HepG2 (cell line): ENCODE measurements around the gene PXYLP1. TPM values are rescaled to one million over a fixed set of nuclear protein-coding genes. Genes with fewer than 3 reads are reported as not detected.

Experiments used
- ATF7-NPFF ChIP-seq: sonication (generic); formaldehyde crosslinking; IDR thresholded peaks from 2 replicates; pipeline ENCODE4 v1.8.1; 2023; ENCODE audit warnings: mild to moderate bottlenecking, low read depth, missing genetic modification reagents, moderate library complexity
- BHLHE40 ChIP-seq: IDR thresholded peaks from 2 replicates; pipeline ENCODE4 v1.6.1; 2011; ENCODE audit warnings: low read length, improper control_type of control experiment
- CBX5 ChIP-seq: sonication (generic); formaldehyde crosslinking; IDR thresholded peaks from 2 replicates; pipeline ENCODE4 v1.4.0; 2020; ENCODE audit warnings: missing genetic modification reagents, borderline replicate concordance
- FOSL2 ChIP-seq: sonication (generic); formaldehyde crosslinking; IDR thresholded peaks from 2 replicates; pipeline ENCODE4 v1.4.0; 2020; ENCODE audit warnings: missing genetic modification reagents
- HIVEP1 ChIP-seq: sonication (generic); formaldehyde crosslinking; IDR thresholded peaks from 2 replicates; pipeline ENCODE4 v1.4.0; 2020; ENCODE audit warnings: mild to moderate bottlenecking, missing genetic modification reagents
- KMT2B ChIP-seq: IDR thresholded peaks from 2 replicates; pipeline ENCODE4 v1.6.1; 2016; ENCODE audit warnings: missing genetic modification reagents, missing compliant biosample characterization
- NFE2L1 ChIP-seq: sonication (generic); formaldehyde crosslinking; IDR thresholded peaks from 2 replicates; pipeline ENCODE4 v1.4.0; 2020; ENCODE audit warnings: missing genetic modification reagents, mild to moderate bottlenecking, borderline replicate concordance
- NR2C2 ChIP-seq: sonication (generic); formaldehyde crosslinking; IDR thresholded peaks from 2 replicates; pipeline ENCODE4 v1.4.0; 2020; ENCODE audit warnings: missing genetic modification reagents, mild to moderate bottlenecking, moderate library complexity, borderline replicate concordance
- POGZ ChIP-seq: sonication (generic); formaldehyde crosslinking; IDR thresholded peaks from 2 replicates; pipeline ENCODE4 v1.4.0; 2020; ENCODE audit warnings: mild to moderate bottlenecking, missing genetic modification reagents
- RAD21 ChIP-seq: fragments of 450-650 bp; formaldehyde crosslinking; IDR thresholded peaks from 2 replicates; pipeline ENCODE4 v1.5.0; 2020; ENCODE audit warnings: mild to moderate bottlenecking
- RFXANK ChIP-seq: IDR thresholded peaks from 2 replicates; pipeline ENCODE4 v1.6.1; 2016
- ZFP37 ChIP-seq: sonication (generic); formaldehyde crosslinking; IDR thresholded peaks from 2 replicates; pipeline ENCODE4 v1.4.0; 2020; ENCODE audit warnings: missing genetic modification reagents, borderline replicate concordance
- ZNF136 ChIP-seq: sonication (generic); formaldehyde crosslinking; IDR thresholded peaks from 2 replicates; pipeline ENCODE4 v1.8.1; 2022; ENCODE audit warnings: low read depth, mild to moderate bottlenecking, moderate library complexity, missing genetic modification reagents
- ZNF138 ChIP-seq: sonication (generic); formaldehyde crosslinking; IDR thresholded peaks from 2 replicates; pipeline ENCODE4 v1.5.0; 2020; ENCODE audit warnings: mild to moderate bottlenecking, low read depth, missing genetic modification reagents
- ZNF230 ChIP-seq: sonication (generic); formaldehyde crosslinking; IDR thresholded peaks from 2 replicates; pipeline ENCODE4 v1.4.0; 2020; ENCODE audit warnings: mild to moderate bottlenecking, missing genetic modification reagents
- ZNF24 ChIP-seq: fragments of 450-650 bp; IDR thresholded peaks from 2 replicates; pipeline ENCODE4 v1.6.1; 2017; ENCODE audit warnings: antibody characterized with exemption, mild to moderate bottlenecking
- ZNF768 ChIP-seq: sonication (generic); formaldehyde crosslinking; IDR thresholded peaks from 2 replicates; pipeline ENCODE4 v1.4.0; 2020; ENCODE audit warnings: missing genetic modification reagents
- ZZZ3 ChIP-seq: sonication (generic); formaldehyde crosslinking; IDR thresholded peaks from 2 replicates; pipeline ENCODE4 v1.4.0; 2020; ENCODE audit warnings: missing genetic modification reagents, mild to moderate bottlenecking, borderline replicate concordance
- polyA plus RNA-seq, 8 experiments: library from polyadenylated mRNA; depleted of rRNA in 3 of 8; stranded (reverse) in 7 of 8; unstranded in 1 of 8; fragments of >200 nt; fragmentation: Illumina TruSeq in 4 of 8; extraction: Trizol in 4 of 8; gene quantifications; 2 replicates each; pipeline versions ENCODE4 v1.2.1 to v1.2.3, GENCODE V29; 2011 to 2016; ENCODE audit warnings: low read depth in 4 of 8, missing spikeins in 1 of 8, mixed read lengths in 1 of 8; ENCODE audit not compliant: insufficient read depth in 1 of 8
- total RNA-seq, 5 experiments: library from RNA; depleted of rRNA; stranded (reverse); fragments of >200 nt; fragmentation: Illumina TruSeq; extraction: Trizol; gene quantifications; 2 replicates each; pipeline ENCODE4 v1.2.3, GENCODE V29; 2016; ENCODE audit warnings: low read depth in 1 of 5
- TF ChIP-seq, protein P1 (sequence below): sonication (generic); formaldehyde crosslinking; IDR thresholded peaks from 2 replicates; pipeline ENCODE4 v1.5.1; 2020; ENCODE audit warnings: mild to moderate bottlenecking, missing genetic modification reagents, moderate library complexity
- TF ChIP-seq, protein P2 (sequence below): IDR thresholded peaks from 2 replicates; pipeline ENCODE4 v1.6.1; 2016; ENCODE audit warnings: missing genetic modification reagents, missing compliant biosample characterization
- TF ChIP-seq, protein P3 (sequence below): IDR thresholded peaks from 2 replicates; pipeline ENCODE4 v1.6.1; 2016; ENCODE audit warnings: missing compliant biosample characterization, missing genetic modification reagents, borderline replicate concordance
- TF ChIP-seq, protein P4 (sequence below): sonication (generic); formaldehyde crosslinking; IDR thresholded peaks from 2 replicates; pipeline ENCODE4 v1.4.0; 2020; ENCODE audit warnings: mild to moderate bottlenecking, missing genetic modification reagents
- TF ChIP-seq, protein P5 (sequence below): sonication (generic); formaldehyde crosslinking; IDR thresholded peaks from 2 replicates; pipeline ENCODE4 v1.4.0; 2020; ENCODE audit warnings: mild to moderate bottlenecking, missing genetic modification reagents

PXYLP1 gene
- total and polyA plus RNA-seq, 2 of the 13 experiments (the other 11 are each of a cell fraction or from before 2014, with no cell fraction given) = 4.9 to 8.1 TPM

DNA sequence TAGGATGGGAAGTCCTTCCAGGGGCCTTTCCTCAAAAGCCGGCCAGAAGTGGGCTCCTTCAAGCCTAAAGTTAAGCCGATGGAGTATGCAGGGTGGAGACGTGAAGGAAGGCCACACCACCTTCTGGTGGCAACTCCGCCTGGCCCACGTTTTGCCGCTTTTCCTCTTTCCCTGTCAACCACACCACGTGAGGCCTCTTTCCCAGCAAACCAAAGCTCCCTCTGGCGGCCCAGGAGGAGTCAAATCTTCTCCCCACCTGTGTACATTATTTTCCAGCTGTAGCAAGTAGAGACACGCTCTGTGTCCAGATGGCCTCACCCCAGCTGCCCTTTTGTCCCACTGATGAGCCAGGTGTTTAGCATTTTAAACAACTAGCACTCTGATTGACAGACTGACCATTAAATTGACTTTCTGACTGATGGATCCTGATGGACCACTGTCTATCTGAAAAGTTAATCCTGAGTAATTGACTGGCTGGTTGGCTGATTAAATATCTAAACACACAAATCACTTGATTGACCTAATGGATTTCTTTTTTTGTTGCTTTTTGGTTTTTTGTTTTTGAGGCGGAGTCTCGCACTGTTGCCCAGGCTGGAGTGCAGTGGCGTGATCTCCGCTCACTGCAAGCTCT is 77.1 kb downstream of the PXYLP1 start (continued):
- TF ChIP-seq, protein P1, sequence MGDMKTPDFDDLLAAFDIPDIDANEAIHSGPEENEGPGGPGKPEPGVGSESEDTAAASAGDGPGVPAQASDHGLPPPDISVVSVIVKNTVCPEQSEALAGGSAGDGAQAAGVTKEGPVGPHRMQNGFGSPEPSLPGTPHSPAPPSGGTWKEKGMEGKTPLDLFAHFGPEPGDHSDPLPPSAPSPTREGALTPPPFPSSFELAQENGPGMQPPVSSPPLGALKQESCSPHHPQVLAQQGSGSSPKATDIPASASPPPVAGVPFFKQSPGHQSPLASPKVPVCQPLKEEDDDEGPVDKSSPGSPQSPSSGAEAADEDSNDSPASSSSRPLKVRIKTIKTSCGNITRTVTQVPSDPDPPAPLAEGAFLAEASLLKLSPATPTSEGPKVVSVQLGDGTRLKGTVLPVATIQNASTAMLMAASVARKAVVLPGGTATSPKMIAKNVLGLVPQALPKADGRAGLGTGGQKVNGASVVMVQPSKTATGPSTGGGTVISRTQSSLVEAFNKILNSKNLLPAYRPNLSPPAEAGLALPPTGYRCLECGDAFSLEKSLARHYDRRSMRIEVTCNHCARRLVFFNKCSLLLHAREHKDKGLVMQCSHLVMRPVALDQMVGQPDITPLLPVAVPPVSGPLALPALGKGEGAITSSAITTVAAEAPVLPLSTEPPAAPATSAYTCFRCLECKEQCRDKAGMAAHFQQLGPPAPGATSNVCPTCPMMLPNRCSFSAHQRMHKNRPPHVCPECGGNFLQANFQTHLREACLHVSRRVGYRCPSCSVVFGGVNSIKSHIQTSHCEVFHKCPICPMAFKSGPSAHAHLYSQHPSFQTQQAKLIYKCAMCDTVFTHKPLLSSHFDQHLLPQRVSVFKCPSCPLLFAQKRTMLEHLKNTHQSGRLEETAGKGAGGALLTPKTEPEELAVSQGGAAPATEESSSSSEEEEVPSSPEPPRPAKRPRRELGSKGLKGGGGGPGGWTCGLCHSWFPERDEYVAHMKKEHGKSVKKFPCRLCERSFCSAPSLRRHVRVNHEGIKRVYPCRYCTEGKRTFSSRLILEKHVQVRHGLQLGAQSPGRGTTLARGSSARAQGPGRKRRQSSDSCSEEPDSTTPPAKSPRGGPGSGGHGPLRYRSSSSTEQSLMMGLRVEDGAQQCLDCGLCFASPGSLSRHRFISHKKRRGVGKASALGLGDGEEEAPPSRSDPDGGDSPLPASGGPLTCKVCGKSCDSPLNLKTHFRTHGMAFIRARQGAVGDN (CRISPR knock-in tag) = peak; percentile 90
- TF ChIP-seq, protein P2, sequence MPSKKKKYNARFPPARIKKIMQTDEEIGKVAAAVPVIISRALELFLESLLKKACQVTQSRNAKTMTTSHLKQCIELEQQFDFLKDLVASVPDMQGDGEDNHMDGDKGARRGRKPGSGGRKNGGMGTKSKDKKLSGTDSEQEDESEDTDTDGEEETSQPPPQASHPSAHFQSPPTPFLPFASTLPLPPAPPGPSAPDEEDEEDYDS (CRISPR knock-in tag) = peak; percentile 45; the same call in 1 of the 2 replicates
- peak; percentile 46 for TF ChIP-seq RAD21 (CRISPR knock-in tag)
- no peak for TF ChIP-seq ZNF136 (CRISPR knock-in tag)
- TF ChIP-seq KMT2B (CRISPR knock-in tag) = peak; percentile 26; the same call in 1 of the 2 replicates
- no peak for TF ChIP-seq ZNF230 (CRISPR knock-in tag)
- TF ChIP-seq ZNF138 = peak; percentile 36; the same call in 1 of the 2 replicates
- TF ChIP-seq, protein P3, sequence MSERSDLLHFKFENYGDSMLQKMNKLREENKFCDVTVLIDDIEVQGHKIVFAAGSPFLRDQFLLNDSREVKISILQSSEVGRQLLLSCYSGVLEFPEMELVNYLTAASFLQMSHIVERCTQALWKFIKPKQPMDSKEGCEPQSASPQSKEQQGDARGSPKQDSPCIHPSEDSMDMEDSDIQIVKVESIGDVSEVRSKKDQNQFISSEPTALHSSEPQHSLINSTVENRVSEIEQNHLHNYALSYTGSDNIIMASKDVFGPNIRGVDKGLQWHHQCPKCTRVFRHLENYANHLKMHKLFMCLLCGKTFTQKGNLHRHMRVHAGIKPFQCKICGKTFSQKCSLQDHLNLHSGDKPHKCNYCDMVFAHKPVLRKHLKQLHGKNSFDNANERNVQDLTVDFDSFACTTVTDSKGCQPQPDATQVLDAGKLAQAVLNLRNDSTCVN = no peak
- TF ChIP-seq CBX5 (CRISPR knock-in tag) = peak; percentile 55; the same call in 1 of the 2 replicates
- TF ChIP-seq FOSL2 (CRISPR knock-in tag) = peak; percentile 53; the same call in 1 of the 2 replicates
- TF ChIP-seq BHLHE40 = peak; percentile 63
- TF ChIP-seq, protein P4, sequence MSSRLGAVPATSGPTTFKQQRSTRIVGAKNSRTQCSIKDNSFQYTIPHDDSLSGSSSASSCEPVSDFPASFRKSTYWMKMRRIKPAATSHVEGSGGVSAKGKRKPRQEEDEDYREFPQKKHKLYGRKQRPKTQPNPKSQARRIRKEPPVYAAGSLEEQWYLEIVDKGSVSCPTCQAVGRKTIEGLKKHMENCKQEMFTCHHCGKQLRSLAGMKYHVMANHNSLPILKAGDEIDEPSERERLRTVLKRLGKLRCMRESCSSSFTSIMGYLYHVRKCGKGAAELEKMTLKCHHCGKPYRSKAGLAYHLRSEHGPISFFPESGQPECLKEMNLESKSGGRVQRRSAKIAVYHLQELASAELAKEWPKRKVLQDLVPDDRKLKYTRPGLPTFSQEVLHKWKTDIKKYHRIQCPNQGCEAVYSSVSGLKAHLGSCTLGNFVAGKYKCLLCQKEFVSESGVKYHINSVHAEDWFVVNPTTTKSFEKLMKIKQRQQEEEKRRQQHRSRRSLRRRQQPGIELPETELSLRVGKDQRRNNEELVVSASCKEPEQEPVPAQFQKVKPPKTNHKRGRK (CRISPR knock-in tag) = no peak
- peak; percentile 66; the same call in 1 of the 2 replicates for TF ChIP-seq ATF7-NPFF
- peak; percentile 58 for TF ChIP-seq POGZ (CRISPR knock-in tag)
- TF ChIP-seq ZNF24 = no peak
- TF ChIP-seq, protein P5, sequence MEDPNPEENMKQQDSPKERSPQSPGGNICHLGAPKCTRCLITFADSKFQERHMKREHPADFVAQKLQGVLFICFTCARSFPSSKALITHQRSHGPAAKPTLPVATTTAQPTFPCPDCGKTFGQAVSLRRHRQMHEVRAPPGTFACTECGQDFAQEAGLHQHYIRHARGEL = no peak
- TF ChIP-seq NR2C2 (CRISPR knock-in tag) = no peak
- TF ChIP-seq HIVEP1 (CRISPR knock-in tag) = peak; percentile 52; the same call in 1 of the 2 replicates
- TF ChIP-seq ZNF768 (CRISPR knock-in tag) = no peak
- TF ChIP-seq ZZZ3 (CRISPR knock-in tag) = no peak
- TF ChIP-seq NFE2L1 (CRISPR knock-in tag) = no peak
- no peak for TF ChIP-seq ZFP37 (CRISPR knock-in tag)
- TF ChIP-seq RFXANK (CRISPR knock-in tag) = 0 out of 2 replicates have a peak, but pooled peaks have one; percentile 34
